Mammary epithelial cell (primary cell): ENCODE measurements around the gene RNU1-3.
"Not testable (repeated sequence)": the region's sequence is repeated elsewhere in the genome, so short reads cannot be mapped to it uniquely, and the experiment has no call there.

Experiments used
- CTCF ChIP-seq, 2 donors: IDR thresholded peaks in 1 of 2; conservative IDR thresholded peaks in 1 of 2; 2 replicates each; pipeline ENCODE4 v1.5.1; 2011 to 2012; ENCODE audit warnings: inconsistent platforms in 2 of 2, low read length in 2 of 2, mild to moderate bottlenecking in 2 of 2, control low read depth in 1 of 2, low read depth in 1 of 2; ENCODE audit not compliant: insufficient read depth in 1 of 2; ENCODE audit errors: extremely low read depth in 1 of 2
- EZH2 ChIP-seq: IDR thresholded peaks from 2 replicates; pipeline ENCODE4 v1.6.1; 2012; ENCODE audit warnings: low read length, inconsistent platforms, borderline replicate concordance

- TF ChIP-seq CTCF (conservative IDR thresholded peaks at IDR 0.05 in 1 of 2, IDR thresholded peaks at IDR 0.05 in 1 of 2; ENCODE audit: extremely low read depth in 1 of 2, insufficient read depth in 1 of 2, low read depth in 1 of 2, low read length in 2 of 2) = peak in 1 of 2 donors; percentile 11
- not testable (repeated sequence) for TF ChIP-seq EZH2
These were observed 15.2 kb downstream of the RNU1-3 start for GRCh38 chr1:16651560-16651959.
